WTC11 (cell line): ENCODE data around the gene PRDX2. TPM values are rescaled to one million over a fixed set of nuclear protein-coding genes. Genes with fewer than 3 reads are reported as not detected.

ENCODE experiments used
- ATAC-seq: fragments of 200-7000 bp; cut with Tn5 transposase; 2 replicates; pipeline ENCODE4 v1.10.0; 2021; ENCODE audit warnings: mild to moderate bottlenecking, moderate library complexity
- CTCF ChIA-PET: fragments of 300-600 bp; sonication (Branson Sonifier 250); formaldehyde crosslinking; loops from one replicate; lab custom pipeline; 2021; ENCODE audit warnings: antibody characterized with exemption; lab: Charles Lee
- POLR2A ChIA-PET: fragments of 350-600 bp; sonication (Branson Sonifier 250); formaldehyde crosslinking; loops from one replicate; lab custom pipeline; 2021; ENCODE audit warnings: antibody characterized with exemption; lab: Charles Lee
- DNase-seq: peaks from one replicate; pipeline ENCODE4 v3.0.0; 2021; ENCODE audit warnings: low spot score
- H3K27ac Mint-ChIP-seq: 2 replicates; pipeline ENCODE4 v1.8.0; 2021; ENCODE audit warnings: mixed read lengths
- H3K27me3 Mint-ChIP-seq: 2 replicates; pipeline ENCODE4 v1.8.0; 2021; ENCODE audit warnings: low read depth, mild to moderate bottlenecking, moderate library complexity, mixed read lengths
- H3K36me3 Mint-ChIP-seq: 2 replicates; pipeline ENCODE4 v1.8.0; 2021; ENCODE audit warnings: mixed read lengths
- H3K4me1 Mint-ChIP-seq: 2 replicates; pipeline ENCODE4 v1.8.0; 2022; ENCODE audit warnings: mixed read lengths
- H3K4me3 Mint-ChIP-seq: 2 replicates; pipeline ENCODE4 v1.8.0; 2021; ENCODE audit warnings: mild to moderate bottlenecking, moderate library complexity, mixed read lengths
- H3K9me3 Mint-ChIP-seq: 2 replicates; pipeline ENCODE4 v1.8.0; 2021; ENCODE audit warnings: mixed read lengths
- CBFB ChIP-seq: sonication (generic); formaldehyde crosslinking; IDR thresholded peaks from 2 replicates; pipeline ENCODE4 v1.8.1; 2022; ENCODE audit warnings: mild to moderate bottlenecking, low read depth, missing genetic modification reagents
- CREB1 ChIP-seq: sonication (generic); formaldehyde crosslinking; IDR thresholded peaks from 2 replicates; pipeline ENCODE4 v1.8.0; 2023; ENCODE audit warnings: mild to moderate bottlenecking, missing genetic modification reagents
- FOXJ3 ChIP-seq: sonication (generic); formaldehyde crosslinking; IDR thresholded peaks from 2 replicates; pipeline ENCODE4 v1.9.0; 2021; ENCODE audit warnings: missing genetic modification reagents, mild to moderate bottlenecking, borderline replicate concordance
- GRHL2 ChIP-seq: fragments of 250-450 bp; sonication (Bioruptor Pico); IDR thresholded peaks from 2 replicates; pipeline ENCODE4 v1.8.0; 2022; ENCODE audit warnings: mild to moderate bottlenecking, moderate library complexity; ENCODE audit not compliant: insufficient replicate concordance, severe bottlenecking
- HMGA2 ChIP-seq: fragments of 250-450 bp; sonication (Bioruptor Pico); IDR thresholded peaks from 2 replicates; pipeline ENCODE4 v1.4.0; 2021; ENCODE audit warnings: mild to moderate bottlenecking, moderate library complexity
- MYBL2 ChIP-seq: sonication (generic); formaldehyde crosslinking; IDR thresholded peaks from 2 replicates; pipeline ENCODE4 v1.8.1; 2023; ENCODE audit warnings: mild to moderate bottlenecking, moderate library complexity, missing genetic modification reagents
- NFATC4 ChIP-seq: fragments of 250-450 bp; sonication (Bioruptor Pico); IDR thresholded peaks from 2 replicates; pipeline ENCODE4 v1.9.0; 2021; ENCODE audit warnings: mild to moderate bottlenecking
- NFYB ChIP-seq: sonication (generic); formaldehyde crosslinking; conservative IDR thresholded peaks from 2 replicates; pipeline ENCODE4 v1.8.0; 2022; ENCODE audit warnings: low read depth, missing genetic modification reagents
- NR2C2 ChIP-seq: sonication (generic); formaldehyde crosslinking; IDR thresholded peaks from 2 replicates; pipeline ENCODE4 v1.8.0; 2022; ENCODE audit warnings: mild to moderate bottlenecking, missing genetic modification reagents
- NR3C1 ChIP-seq: sonication (generic); formaldehyde crosslinking; conservative IDR thresholded peaks from 2 replicates; pipeline ENCODE4 v1.8.1; 2023; ENCODE audit warnings: low read depth, mild to moderate bottlenecking, missing genetic modification reagents
- OVOL2 ChIP-seq: fragments of 250-450 bp; sonication (Bioruptor Pico); IDR thresholded peaks from 2 replicates; pipeline ENCODE4 v1.9.0; 2021; ENCODE audit warnings: mild to moderate bottlenecking, borderline replicate concordance
- PRRX2 ChIP-seq: fragments of 250-450 bp; sonication (Bioruptor Pico); IDR thresholded peaks from 2 replicates; pipeline ENCODE4 v1.8.0; 2021; ENCODE audit warnings: mild to moderate bottlenecking
- SMAD3 ChIP-seq: sonication (generic); formaldehyde crosslinking; IDR thresholded peaks from 2 replicates; pipeline ENCODE4 v1.8.0; 2022; ENCODE audit warnings: missing genetic modification reagents, mild to moderate bottlenecking, borderline replicate concordance
- SMAD4 ChIP-seq: sonication (generic); formaldehyde crosslinking; IDR thresholded peaks from 2 replicates; pipeline ENCODE4 v1.8.0; 2022; ENCODE audit warnings: mild to moderate bottlenecking, missing genetic modification reagents
- SOX15 ChIP-seq: fragments of 250-450 bp; sonication (Bioruptor Pico); IDR thresholded peaks from 2 replicates; pipeline ENCODE4 v1.9.0; 2021; ENCODE audit warnings: mild to moderate bottlenecking
- SP1 ChIP-seq: sonication (generic); formaldehyde crosslinking; conservative IDR thresholded peaks from 2 replicates; pipeline ENCODE4 v1.8.1; 2022; ENCODE audit warnings: missing genetic modification reagents
- TEAD1 ChIP-seq: sonication (generic); formaldehyde crosslinking; IDR thresholded peaks from 2 replicates; pipeline ENCODE4 v1.8.0; 2022; ENCODE audit warnings: mild to moderate bottlenecking, missing genetic modification reagents
- TP53 ChIP-seq: sonication (generic); formaldehyde crosslinking; IDR thresholded peaks from 2 replicates; pipeline ENCODE4 v1.8.1; 2023; ENCODE audit warnings: mild to moderate bottlenecking, missing genetic modification reagents
- ZNF219 ChIP-seq: sonication (generic); formaldehyde crosslinking; IDR thresholded peaks from 2 replicates; pipeline ENCODE4 v1.8.0; 2023; ENCODE audit warnings: missing genetic modification reagents, mild to moderate bottlenecking, borderline replicate concordance
- ZNF232 ChIP-seq: sonication (generic); formaldehyde crosslinking; IDR thresholded peaks from 2 replicates; pipeline ENCODE4 v1.8.0; 2022; ENCODE audit warnings: mild to moderate bottlenecking, missing genetic modification reagents
- ZNF317 ChIP-seq: sonication (generic); formaldehyde crosslinking; IDR thresholded peaks from 2 replicates; pipeline ENCODE4 v1.8.1; 2023; ENCODE audit warnings: low read depth, mild to moderate bottlenecking, moderate library complexity, missing genetic modification reagents, borderline replicate concordance
- ZNF396 ChIP-seq: fragments of 250-450 bp; sonication (Bioruptor Pico); IDR thresholded peaks from 2 replicates; pipeline ENCODE4 v1.8.0; 2021; ENCODE audit warnings: mild to moderate bottlenecking, moderate library complexity, borderline replicate concordance
- total RNA-seq: library from RNA; stranded (reverse); gene quantifications from 3 replicates; pipeline ENCODE4 v1.2.3, GENCODE V29; 2021
- TF ChIP-seq, protein P1 (sequence below): sonication (generic); formaldehyde crosslinking; IDR thresholded peaks from 2 replicates; pipeline ENCODE4 v1.8.1; 2023; ENCODE audit warnings: mild to moderate bottlenecking, missing genetic modification reagents
- TF ChIP-seq, protein P2 (sequence below): sonication (generic); formaldehyde crosslinking; IDR thresholded peaks from 2 replicates; pipeline ENCODE4 v1.8.0; 2022; ENCODE audit warnings: mild to moderate bottlenecking, missing genetic modification reagents
- TF ChIP-seq, protein P3 (sequence below): sonication (generic); formaldehyde crosslinking; IDR thresholded peaks from 2 replicates; pipeline ENCODE4 v1.8.0; 2023; ENCODE audit warnings: missing genetic modification reagents
- TF ChIP-seq, protein P4 (sequence below): sonication (generic); formaldehyde crosslinking; IDR thresholded peaks from 2 replicates; pipeline ENCODE4 v1.8.0; 2022; ENCODE audit warnings: mild to moderate bottlenecking, missing genetic modification reagents
- TF ChIP-seq, protein P5 (sequence below): sonication (generic); formaldehyde crosslinking; IDR thresholded peaks from 2 replicates; pipeline ENCODE4 v1.8.1; 2023; ENCODE audit warnings: mild to moderate bottlenecking, missing genetic modification reagents, borderline replicate concordance
- TF ChIP-seq, protein P6 (sequence below): fragments of 250-450 bp; sonication (Bioruptor Pico); IDR thresholded peaks from 2 replicates; pipeline ENCODE4 v1.9.0; 2021; ENCODE audit warnings: mild to moderate bottlenecking

Gene PRDX2
- total RNA-seq, 1 experiment from 2014 or later: 378 TPM

DNA sequence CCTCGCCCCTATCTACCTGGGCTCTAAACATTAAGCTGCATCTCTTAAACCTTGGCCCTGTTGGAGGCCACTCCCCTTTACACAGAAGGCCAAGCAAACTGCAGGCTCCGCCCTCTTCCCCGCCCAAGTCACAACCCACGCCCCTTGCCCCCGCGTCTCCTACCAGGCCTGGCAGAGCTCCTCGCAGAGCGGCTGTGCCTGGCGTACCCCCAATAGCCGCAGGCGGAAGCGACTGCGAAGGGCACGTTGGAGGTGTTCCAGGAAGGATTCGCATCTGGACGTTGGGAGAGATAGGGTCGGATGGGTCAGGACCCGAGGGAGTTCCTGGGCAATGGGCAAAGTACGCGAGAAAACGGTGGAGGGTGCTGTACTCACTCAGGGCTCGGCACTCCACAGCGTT lies 26.9 kb upstream of the PRDX2 start:
- Mint-ChIP-seq H3K36me3 (no peaks in the 10 kb centered on the region), H3K4me3 (peak overlapping the region; percentile 69), H3K27ac (no peak overlapping the region), H3K9me3 (no peaks in the 10 kb centered on the region), H3K4me1 (peaks cover 25% of the 10 kb centered on the region), H3K27me3 (peaks cover 46% of the 10 kb centered on the region)
- DNase-seq (peak; percentile 91), ATAC-seq (peak; percentile 77)
- TF ChIP-seq FOXJ3 (no peak), MYBL2 (0 out of 2 replicates have a peak, but pooled peaks have one; percentile 48), CREB1 (no peak), CBFB (CRISPR knock-in tag) (no peak), SP1 (0 out of 2 replicates have a peak, but pooled peaks have one; percentile 57)
- TF ChIP-seq, protein P1, sequence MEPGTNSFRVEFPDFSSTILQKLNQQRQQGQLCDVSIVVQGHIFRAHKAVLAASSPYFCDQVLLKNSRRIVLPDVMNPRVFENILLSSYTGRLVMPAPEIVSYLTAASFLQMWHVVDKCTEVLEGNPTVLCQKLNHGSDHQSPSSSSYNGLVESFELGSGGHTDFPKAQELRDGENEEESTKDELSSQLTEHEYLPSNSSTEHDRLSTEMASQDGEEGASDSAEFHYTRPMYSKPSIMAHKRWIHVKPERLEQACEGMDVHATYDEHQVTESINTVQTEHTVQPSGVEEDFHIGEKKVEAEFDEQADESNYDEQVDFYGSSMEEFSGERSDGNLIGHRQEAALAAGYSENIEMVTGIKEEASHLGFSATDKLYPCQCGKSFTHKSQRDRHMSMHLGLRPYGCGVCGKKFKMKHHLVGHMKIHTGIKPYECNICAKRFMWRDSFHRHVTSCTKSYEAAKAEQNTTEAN (CRISPR knock-in tag): no peak
- ChIA-PET CTCF (interaction anchor here (0.6 to 5.4 kb wide), 16 partner anchors 9 to 1862 kb away, joined by 3 to 103 read pairs (median 5); partner anchors contain the start of gene MAST1), POLR2A (interaction anchor here (0.7 to 1.2 kb wide), 2 partner anchors 53 to 57 kb away, joined by 3 read pairs; partner anchors contain the start of gene DNASE2)

DNA sequence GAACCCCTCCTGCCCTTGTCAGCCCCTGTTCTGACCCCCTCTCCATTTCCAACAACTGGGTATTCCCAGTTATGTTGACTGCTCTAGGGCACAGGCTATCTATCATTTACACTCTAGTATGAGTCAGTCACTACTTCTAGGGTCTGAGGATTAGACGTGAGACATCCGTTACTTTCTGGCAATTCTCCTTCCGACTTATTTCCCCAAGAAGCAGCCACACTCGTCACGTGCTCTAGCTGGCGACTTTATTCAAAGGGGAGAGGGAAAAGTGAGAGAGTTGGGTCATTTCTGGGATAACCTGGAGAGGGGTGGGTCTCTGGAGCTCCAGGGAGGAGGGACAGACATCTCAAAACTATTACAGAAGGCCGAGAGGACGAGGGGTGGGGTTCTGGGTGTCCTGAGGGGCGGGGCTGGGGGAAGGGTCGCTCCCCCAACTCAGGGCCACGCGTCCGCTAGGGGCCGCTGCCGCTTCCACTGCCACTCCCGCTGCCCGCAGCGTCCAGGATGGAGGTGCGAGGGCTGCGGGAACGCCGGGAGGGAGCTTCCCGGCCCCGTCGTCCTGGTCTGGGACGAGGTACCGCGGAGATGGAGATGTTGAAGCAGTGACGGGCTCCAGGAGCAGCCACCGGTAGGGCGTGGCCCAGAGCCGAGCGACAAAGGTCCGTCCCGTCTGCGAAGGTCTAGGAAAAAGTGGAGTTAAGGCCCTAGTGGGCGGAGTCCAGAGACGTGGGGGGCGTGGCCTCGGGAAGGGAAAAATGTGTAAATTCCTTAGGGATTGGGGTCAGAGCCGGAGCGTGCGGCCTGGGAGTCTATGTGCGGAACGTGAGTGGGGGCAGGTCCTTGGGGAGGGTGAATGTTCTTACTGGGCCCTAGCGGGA lies 23.9 kb upstream of the PRDX2 start:
- Mint-ChIP-seq H3K27me3 (peaks cover 31% of the 10 kb centered on the region), H3K27ac (peak overlapping the region; percentile 89), H3K4me3 (peak overlapping the region; percentile 77), H3K4me1 (peaks cover 21% of the 10 kb centered on the region), H3K36me3 (no peaks in the 10 kb centered on the region), H3K9me3 (peaks cover 4% of the 10 kb centered on the region; the same call in 1 of the 2 replicates)
- DNase-seq (peak; percentile 94), ATAC-seq (peak; percentile 85)
- CTCF ChIA-PET: interaction anchor here (0.5 to 5.4 kb wide), 42 partner anchors 9 to 740 kb away, joined by 3 to 103 read pairs (median 5); partner anchors contain the start of genes CALR, DNASE2, GCDH and GET3
- POLR2A ChIA-PET: interaction anchor here (0.6 to 1.1 kb wide), 4 partner anchors 23 to 1560 kb away, joined by 3 to 6 read pairs (median 4); partner anchors contain the start of gene DNASE2
- TF ChIP-seq, protein P2, sequence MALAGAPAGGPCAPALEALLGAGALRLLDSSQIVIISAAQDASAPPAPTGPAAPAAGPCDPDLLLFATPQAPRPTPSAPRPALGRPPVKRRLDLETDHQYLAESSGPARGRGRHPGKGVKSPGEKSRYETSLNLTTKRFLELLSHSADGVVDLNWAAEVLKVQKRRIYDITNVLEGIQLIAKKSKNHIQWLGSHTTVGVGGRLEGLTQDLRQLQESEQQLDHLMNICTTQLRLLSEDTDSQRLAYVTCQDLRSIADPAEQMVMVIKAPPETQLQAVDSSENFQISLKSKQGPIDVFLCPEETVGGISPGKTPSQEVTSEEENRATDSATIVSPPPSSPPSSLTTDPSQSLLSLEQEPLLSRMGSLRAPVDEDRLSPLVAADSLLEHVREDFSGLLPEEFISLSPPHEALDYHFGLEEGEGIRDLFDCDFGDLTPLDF: no peak
- TF ChIP-seq ZNF317 (CRISPR knock-in tag) (0 out of 2 replicates have a peak, but pooled peaks have one; percentile 46), ZNF219 (CRISPR knock-in tag) (no peak), TP53 (CRISPR knock-in tag) (no peak), OVOL2 (CRISPR knock-in tag) (no peak), NR2C2 (no peak), ZNF396 (CRISPR knock-in tag) (no peak), FOXJ3 (no peak), ZNF232 (CRISPR knock-in tag) (no peak), NR3C1 (no peak), HMGA2 (no peak), NFYB (CRISPR knock-in tag) (no peak), PRRX2 (CRISPR knock-in tag) (no peak), NFATC4 (CRISPR knock-in tag) (no peak), TEAD1 (peak; percentile 84), SMAD3 (CRISPR knock-in tag) (no peak), SOX15 (CRISPR knock-in tag) (no peak), GRHL2 (no peak), SMAD4 (CRISPR knock-in tag) (no peak)
- TF ChIP-seq, protein P3, sequence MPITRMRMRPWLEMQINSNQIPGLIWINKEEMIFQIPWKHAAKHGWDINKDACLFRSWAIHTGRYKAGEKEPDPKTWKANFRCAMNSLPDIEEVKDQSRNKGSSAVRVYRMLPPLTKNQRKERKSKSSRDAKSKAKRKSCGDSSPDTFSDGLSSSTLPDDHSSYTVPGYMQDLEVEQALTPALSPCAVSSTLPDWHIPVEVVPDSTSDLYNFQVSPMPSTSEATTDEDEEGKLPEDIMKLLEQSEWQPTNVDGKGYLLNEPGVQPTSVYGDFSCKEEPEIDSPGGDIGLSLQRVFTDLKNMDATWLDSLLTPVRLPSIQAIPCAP (CRISPR knock-in tag): 0 out of 2 replicates have a peak, but pooled peaks have one; percentile 27
- TF ChIP-seq, protein P4, sequence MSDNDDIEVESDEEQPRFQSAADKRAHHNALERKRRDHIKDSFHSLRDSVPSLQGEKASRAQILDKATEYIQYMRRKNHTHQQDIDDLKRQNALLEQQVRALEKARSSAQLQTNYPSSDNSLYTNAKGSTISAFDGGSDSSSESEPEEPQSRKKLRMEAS (CRISPR knock-in tag): peak; percentile 95
- TF ChIP-seq, protein P5, sequence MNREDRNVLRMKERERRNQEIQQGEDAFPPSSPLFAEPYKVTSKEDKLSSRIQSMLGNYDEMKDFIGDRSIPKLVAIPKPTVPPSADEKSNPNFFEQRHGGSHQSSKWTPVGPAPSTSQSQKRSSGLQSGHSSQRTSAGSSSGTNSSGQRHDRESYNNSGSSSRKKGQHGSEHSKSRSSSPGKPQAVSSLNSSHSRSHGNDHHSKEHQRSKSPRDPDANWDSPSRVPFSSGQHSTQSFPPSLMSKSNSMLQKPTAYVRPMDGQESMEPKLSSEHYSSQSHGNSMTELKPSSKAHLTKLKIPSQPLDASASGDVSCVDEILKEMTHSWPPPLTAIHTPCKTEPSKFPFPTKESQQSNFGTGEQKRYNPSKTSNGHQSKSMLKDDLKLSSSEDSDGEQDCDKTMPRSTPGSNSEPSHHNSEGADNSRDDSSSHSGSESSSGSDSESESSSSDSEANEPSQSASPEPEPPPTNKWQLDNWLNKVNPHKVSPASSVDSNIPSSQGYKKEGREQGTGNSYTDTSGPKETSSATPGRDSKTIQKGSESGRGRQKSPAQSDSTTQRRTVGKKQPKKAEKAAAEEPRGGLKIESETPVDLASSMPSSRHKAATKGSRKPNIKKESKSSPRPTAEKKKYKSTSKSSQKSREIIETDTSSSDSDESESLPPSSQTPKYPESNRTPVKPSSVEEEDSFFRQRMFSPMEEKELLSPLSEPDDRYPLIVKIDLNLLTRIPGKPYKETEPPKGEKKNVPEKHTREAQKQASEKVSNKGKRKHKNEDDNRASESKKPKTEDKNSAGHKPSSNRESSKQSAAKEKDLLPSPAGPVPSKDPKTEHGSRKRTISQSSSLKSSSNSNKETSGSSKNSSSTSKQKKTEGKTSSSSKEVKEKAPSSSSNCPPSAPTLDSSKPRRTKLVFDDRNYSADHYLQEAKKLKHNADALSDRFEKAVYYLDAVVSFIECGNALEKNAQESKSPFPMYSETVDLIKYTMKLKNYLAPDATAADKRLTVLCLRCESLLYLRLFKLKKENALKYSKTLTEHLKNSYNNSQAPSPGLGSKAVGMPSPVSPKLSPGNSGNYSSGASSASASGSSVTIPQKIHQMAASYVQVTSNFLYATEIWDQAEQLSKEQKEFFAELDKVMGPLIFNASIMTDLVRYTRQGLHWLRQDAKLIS (CRISPR knock-in tag): no peak
- TF ChIP-seq, protein P6, sequence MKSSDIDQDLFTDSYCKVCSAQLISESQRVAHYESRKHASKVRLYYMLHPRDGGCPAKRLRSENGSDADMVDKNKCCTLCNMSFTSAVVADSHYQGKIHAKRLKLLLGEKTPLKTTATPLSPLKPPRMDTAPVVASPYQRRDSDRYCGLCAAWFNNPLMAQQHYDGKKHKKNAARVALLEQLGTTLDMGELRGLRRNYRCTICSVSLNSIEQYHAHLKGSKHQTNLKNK (CRISPR knock-in tag): no peak
